Activated B cell treated with CpG ODN at 0.5 μM for 24 hours (primary cell): ENCODE data around the gene TTC12. TPM values are rescaled to one million over a fixed set of nuclear protein-coding genes. Genes with fewer than 3 reads are reported as not detected.

Source experiments
- ATAC-seq: fragments of 200-7000 bp; cut with Tn5 transposase; one replicate; pipeline ENCODE4 v1.10.0; 2021; ENCODE audit warnings: low read depth, mild to moderate bottlenecking, moderate library complexity
- CTCF ChIA-PET: fragments of 350-600 bp; sonication (Branson Sonifier 250); formaldehyde crosslinking; loops from one replicate; lab custom pipeline; 2021; ENCODE audit warnings: antibody characterized with exemption; lab: Charles Lee
- POLR2A ChIA-PET: fragments of 350-600 bp; sonication (Branson Sonifier 250); formaldehyde crosslinking; loops from one replicate; lab custom pipeline; 2021; ENCODE audit warnings: antibody characterized with exemption; lab: Charles Lee
- DNase-seq: peaks from one replicate; pipeline ENCODE4 v3.0.0; 2022
- H3K27ac Mint-ChIP-seq: one replicate; pipeline ENCODE4 v1.8.0; 2020; ENCODE audit warnings: mixed read lengths
- H3K27me3 Mint-ChIP-seq: one replicate; pipeline ENCODE4 v1.8.0; 2021; ENCODE audit warnings: mixed read lengths
- H3K36me3 Mint-ChIP-seq: one replicate; pipeline ENCODE4 v1.8.0; 2021; ENCODE audit warnings: low read depth, mixed read lengths
- H3K4me1 Mint-ChIP-seq: one replicate; pipeline ENCODE4 v1.8.0; 2021; ENCODE audit warnings: mixed read lengths
- H3K4me3 Mint-ChIP-seq: one replicate; pipeline ENCODE4 v1.8.0; 2020; ENCODE audit warnings: mild to moderate bottlenecking, mixed read lengths
- H3K9me3 Mint-ChIP-seq: one replicate; pipeline ENCODE4 v1.8.0; 2020; ENCODE audit warnings: mixed read lengths
- CTCF ChIP-seq: fragments of 200-600 bp; IDR thresholded peaks from one replicate; pipeline ENCODE4 v1.8.0; 2022; ENCODE audit warnings: antibody characterized with exemption, mild to moderate bottlenecking
- intact Hi-C: fragments of 100-400 bp; cut with micrococcal nuclease; formaldehyde crosslinking; loops from one replicate; pipeline ENCODE4 v1.15.1; 2024
- total RNA-seq: library from RNA; stranded (reverse); gene quantifications from 2 replicates; pipeline ENCODE4 v1.2.3, GENCODE V29; 2022

Gene TTC12
- total RNA-seq, 1 donor from 2014 or later, result 25.2 TPM

- ChIA-PET POLR2A (no interaction called here), CTCF (no interaction called here)
- intact Hi-C loops, result no loop called here
- Mint-ChIP-seq H3K27ac (no peak overlapping the region), H3K36me3 (peaks cover 84% of the 10 kb centered on the region), H3K4me1 (no peaks in the 10 kb centered on the region), H3K4me3 (no peak overlapping the region), H3K9me3 (peaks cover 21% of the 10 kb centered on the region), H3K27me3 (no peaks in the 10 kb centered on the region)
- DNase-seq (no peak), ATAC-seq (no peak)
- TF ChIP-seq CTCF, result no peak
Observed at GRCh38 chr11:113351480-113351879, 37.1 kb downstream of the TTC12 start.

- no peak overlapping the region for H3K27ac Mint-ChIP-seq
- H3K36me3 Mint-ChIP-seq, result peaks cover 93% of the 10 kb centered on the region
- no peak overlapping the region for H3K4me3 Mint-ChIP-seq
- H3K9me3 Mint-ChIP-seq, result peaks cover 28% of the 10 kb centered on the region
- intact Hi-C loops, result no loop called here
- CTCF ChIA-PET, result no interaction called here
- no peak for ATAC-seq
- TF ChIP-seq CTCF, result no peak
- no peaks in the 10 kb centered on the region for H3K27me3 Mint-ChIP-seq
- H3K4me1 Mint-ChIP-seq, result no peaks in the 10 kb centered on the region
- no peak for DNase-seq
- POLR2A ChIA-PET, result no interaction called here
Observed at GRCh38 chr11:113356203-113356602, 41.8 kb downstream of the TTC12 start.

- Mint-ChIP-seq H3K9me3 (no peaks in the 10 kb centered on the region), H3K27me3 (no peaks in the 10 kb centered on the region), H3K4me1 (no peaks in the 10 kb centered on the region), H3K36me3 (peaks cover 86% of the 10 kb centered on the region), H3K4me3 (no peak overlapping the region), H3K27ac (no peak overlapping the region)
- intact Hi-C loops, result no loop called here
- CTCF ChIA-PET, result no interaction called here
- DNase-seq (no peak), ATAC-seq (no peak)
- no peak for TF ChIP-seq CTCF
- POLR2A ChIA-PET, result no interaction called here
Observed at GRCh38 chr11:113363406-113363805, 49.0 kb downstream of the TTC12 start.

- no peak for ATAC-seq
- Mint-ChIP-seq H3K27ac (no peak overlapping the region), H3K4me3 (no peak overlapping the region), H3K36me3 (peaks cover 86% of the 10 kb centered on the region), H3K9me3 (no peaks in the 10 kb centered on the region), H3K4me1 (no peaks in the 10 kb centered on the region), H3K27me3 (no peaks in the 10 kb centered on the region)
- intact Hi-C loops, result no loop called here
- DNase-seq, result no peak
- ChIA-PET CTCF (no interaction called here), POLR2A (no interaction called here)
- TF ChIP-seq CTCF, result no peak
Observed at GRCh38 chr11:113363996-113364641, 49.7 kb downstream of the TTC12 start.

- no peaks in the 10 kb centered on the region for H3K9me3 Mint-ChIP-seq
- no peak overlapping the region for H3K27ac Mint-ChIP-seq
- TF ChIP-seq CTCF, result no peak
- no peak for DNase-seq
- H3K27me3 Mint-ChIP-seq, result no peaks in the 10 kb centered on the region
- intact Hi-C loops, result no loop called here
- no peaks in the 10 kb centered on the region for H3K4me1 Mint-ChIP-seq
- H3K36me3 Mint-ChIP-seq, result peaks cover 84% of the 10 kb centered on the region
- ChIA-PET CTCF (no interaction called here), POLR2A (interaction anchor here (0.8 kb wide), 1 partner anchor 56 kb away, joined by 3 read pairs; no protein-coding TSS in a partner anchor)
- no peak for ATAC-seq
- H3K4me3 Mint-ChIP-seq, result no peak overlapping the region
Observed at GRCh38 chr11:113365895-113366294, 51.5 kb downstream of the TTC12 start.
